GM12873 (cell line): Measurements from ENCODE around the gene NDST3.

Source experiments
- CTCF ChIP-seq: IDR thresholded peaks from 2 replicates; pipeline ENCODE4 v1.5.1; 2012; ENCODE audit warnings: low read depth, mild to moderate bottlenecking, moderate library complexity, low read length, control low read depth; ENCODE audit not compliant: insufficient read depth; ENCODE audit errors: missing control alignments

The NDST3 gene

GRCh38 chr4:118289794-118290193 is 255.5 kb downstream of the NDST3 start:
- TF ChIP-seq CTCF, result no peak

DNA sequence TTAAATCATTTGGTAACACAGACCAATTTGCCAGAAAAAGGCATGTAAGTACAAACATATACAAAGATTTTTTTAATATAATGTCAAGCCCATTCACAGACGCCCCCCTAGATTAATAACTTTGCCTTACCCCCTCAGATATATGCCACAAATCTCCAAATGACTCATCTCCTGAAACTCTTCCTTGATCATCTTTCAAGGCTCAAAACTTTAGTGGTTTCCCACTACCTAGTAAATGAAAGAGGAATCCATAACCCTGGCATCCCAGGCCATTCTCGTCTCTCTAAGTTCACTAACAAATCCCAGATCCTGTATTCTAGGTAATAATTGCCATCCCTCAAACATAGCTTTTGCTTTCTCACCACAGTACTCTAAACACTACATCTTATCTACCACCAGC is 256.7 kb downstream of the NDST3 start:
- TF ChIP-seq CTCF, result no peak

DNA sequence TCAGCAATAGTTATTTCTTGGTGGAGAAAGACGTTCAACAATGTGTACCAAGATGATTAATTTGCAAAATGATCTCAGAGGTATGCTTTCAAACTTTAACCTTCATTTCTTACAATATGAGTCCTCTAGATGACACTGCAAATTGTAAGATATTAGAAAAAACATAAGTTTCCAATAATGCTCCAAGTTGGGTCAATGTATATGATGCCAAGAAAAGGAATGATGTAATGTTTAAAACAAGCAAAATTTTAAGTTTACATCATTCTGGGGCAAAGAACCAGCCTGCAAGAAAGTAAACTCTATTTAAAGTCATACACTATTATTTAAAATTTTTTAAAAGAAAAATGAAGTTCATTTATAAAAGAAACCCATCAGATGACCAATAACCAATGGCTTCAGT is 262.4 kb downstream of the NDST3 start:
- no peak for TF ChIP-seq CTCF

DNA sequence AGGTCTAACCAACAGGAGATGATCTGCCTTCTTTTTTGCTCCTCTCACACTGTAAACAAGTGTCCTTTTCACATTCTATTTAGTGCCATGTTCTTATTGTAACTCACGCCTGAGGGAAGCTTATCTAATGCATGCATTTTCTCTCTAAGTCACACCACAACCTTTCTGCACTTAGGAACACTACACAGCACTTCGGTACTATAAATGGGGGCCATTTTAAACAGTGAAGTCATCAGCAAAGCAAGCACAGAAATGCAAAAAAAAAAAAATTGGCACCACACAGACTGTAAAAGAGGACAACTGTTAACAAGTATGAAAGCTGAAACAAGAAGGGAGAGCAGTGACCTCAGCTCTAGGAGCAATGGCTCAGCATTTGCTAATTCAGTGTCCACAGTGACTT is 273.4 kb downstream of the NDST3 start:
- TF ChIP-seq CTCF, result no peak
